Activated CD8-positive, alpha-beta T cell treated with anti-CD3 and anti-CD28 coated beads for 36 hours (primary cell): ENCODE measurements around the gene LCN1. TPM values are rescaled to one million over a fixed set of nuclear protein-coding genes. Genes with fewer than 3 reads are reported as not detected.
"Not testable (repeated sequence)": the region's sequence is repeated elsewhere in the genome, so short reads cannot be mapped to it uniquely, and the experiment has no call there.

ENCODE experiments used
- ATAC-seq: fragments of 200-7000 bp; cut with Tn5 transposase; one replicate; pipeline ENCODE4 v1.10.0; 2021; ENCODE audit warnings: mild to moderate bottlenecking, moderate library complexity
- CTCF ChIA-PET: fragments of 350-600 bp; sonication (Branson Sonifier 250); formaldehyde crosslinking; loops from one replicate; lab custom pipeline; 2021; ENCODE audit warnings: antibody characterized with exemption; lab: Charles Lee
- POLR2A ChIA-PET: fragments of 350-600 bp; sonication (Branson Sonifier 250); formaldehyde crosslinking; loops from one replicate; lab custom pipeline; 2021; ENCODE audit warnings: antibody characterized with exemption; lab: Charles Lee
- DNase-seq: peaks from one replicate; pipeline ENCODE4 v3.0.0-alpha.2; 2020
- H3K27ac Mint-ChIP-seq: one replicate; pipeline ENCODE4 v1.8.0; 2021; ENCODE audit warnings: mild to moderate bottlenecking, mixed read lengths
- H3K27me3 Mint-ChIP-seq: one replicate; pipeline ENCODE4 v1.8.0; 2021; ENCODE audit warnings: mixed read lengths
- H3K36me3 Mint-ChIP-seq: one replicate; pipeline ENCODE4 v1.8.0; 2021; ENCODE audit warnings: low read depth, mixed read lengths
- H3K4me1 Mint-ChIP-seq: one replicate; pipeline ENCODE4 v1.8.0; 2021; ENCODE audit warnings: low read depth, mixed read lengths
- H3K4me3 Mint-ChIP-seq: one replicate; pipeline ENCODE4 v1.8.0; 2021; ENCODE audit warnings: mild to moderate bottlenecking, moderate library complexity, mixed read lengths
- H3K9me3 Mint-ChIP-seq: one replicate; pipeline ENCODE4 v1.8.0; 2021; ENCODE audit warnings: mixed read lengths
- CTCF ChIP-seq: fragments of 200-600 bp; IDR thresholded peaks from one replicate; pipeline ENCODE4 v1.8.0; 2022; ENCODE audit warnings: antibody characterized with exemption, mild to moderate bottlenecking
- intact Hi-C: fragments of 100-400 bp; cut with micrococcal nuclease; formaldehyde crosslinking; loops from one replicate; pipeline ENCODE4 v1.10.0; 2022
- total RNA-seq, 2 experiments: library from RNA; stranded (reverse); gene quantifications; one replicate each; pipeline ENCODE4 v1.2.3, GENCODE V29; 2021

The LCN1 gene
- total RNA-seq, 2 experiments from 2014 or later: not detected

- no peak overlapping the region for H3K4me3 Mint-ChIP-seq
- TF ChIP-seq CTCF: no peak
- POLR2A ChIA-PET: interaction anchor here (0.6 kb wide), 1 partner anchor 56 kb away, joined by 3 read pairs; no protein-coding TSS in a partner anchor
Measured at GRCh38 chr9:135525241-135526088, 4.2 kb downstream of the LCN1 start.

DNA sequence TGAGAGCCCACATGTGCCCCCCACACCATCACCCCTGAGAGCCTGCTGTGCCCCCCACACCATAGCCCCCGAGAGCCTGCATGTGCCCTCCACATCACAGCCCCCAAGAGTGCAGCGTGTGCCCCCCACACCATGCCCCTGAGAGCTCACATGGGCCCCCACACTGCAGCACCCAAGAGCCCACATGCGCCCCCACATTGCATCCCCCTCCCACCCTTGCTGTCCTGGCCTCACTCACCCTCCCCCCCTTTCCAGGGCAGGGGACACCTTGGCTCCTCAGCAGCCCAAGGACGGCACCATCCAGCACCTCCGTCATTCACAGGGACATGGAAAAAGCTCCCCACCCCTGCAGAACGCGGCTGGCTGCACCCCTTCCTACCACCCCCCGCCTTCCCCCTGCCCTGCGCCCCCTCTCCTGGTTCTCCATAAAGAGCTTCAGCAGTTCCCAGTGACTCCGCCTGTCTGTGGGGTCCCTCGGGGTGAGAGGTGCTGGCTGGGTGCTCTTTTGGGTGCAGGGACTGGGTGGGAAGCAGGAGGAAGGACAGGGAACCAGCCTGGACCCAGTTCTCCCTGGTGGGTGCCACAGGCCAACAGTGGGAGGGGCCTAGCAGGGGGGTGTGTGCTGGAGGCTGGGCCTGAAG lies 5.0 kb downstream of the LCN1 start:
- ATAC-seq (no peak), DNase-seq (no peak)
- Mint-ChIP-seq H3K27me3 (no peaks in the 10 kb centered on the region), H3K9me3 (no peaks in the 10 kb centered on the region), H3K27ac (no peak overlapping the region), H3K4me1 (no peaks in the 10 kb centered on the region), H3K4me3 (no peak overlapping the region), H3K36me3 (no peaks in the 10 kb centered on the region)
- intact Hi-C loops: no loop called here
- ChIA-PET CTCF (no interaction called here), POLR2A (interaction anchor here (0.6 kb wide), 1 partner anchor 55 kb away, joined by 3 read pairs; no protein-coding TSS in a partner anchor)
- TF ChIP-seq CTCF: no peak

More at GRCh38 chr9:135525241-135526088, 4.2 kb downstream of the LCN1 start:
- Mint-ChIP-seq H3K27ac (no peak overlapping the region), H3K9me3 (no peaks in the 10 kb centered on the region), H3K36me3 (no peaks in the 10 kb centered on the region), H3K27me3 (peaks cover 2% of the 10 kb centered on the region), H3K4me1 (no peaks in the 10 kb centered on the region)
- no peak for DNase-seq
- ATAC-seq: no peak
- intact Hi-C loops: no loop called here
- CTCF ChIA-PET: no interaction called here

DNA sequence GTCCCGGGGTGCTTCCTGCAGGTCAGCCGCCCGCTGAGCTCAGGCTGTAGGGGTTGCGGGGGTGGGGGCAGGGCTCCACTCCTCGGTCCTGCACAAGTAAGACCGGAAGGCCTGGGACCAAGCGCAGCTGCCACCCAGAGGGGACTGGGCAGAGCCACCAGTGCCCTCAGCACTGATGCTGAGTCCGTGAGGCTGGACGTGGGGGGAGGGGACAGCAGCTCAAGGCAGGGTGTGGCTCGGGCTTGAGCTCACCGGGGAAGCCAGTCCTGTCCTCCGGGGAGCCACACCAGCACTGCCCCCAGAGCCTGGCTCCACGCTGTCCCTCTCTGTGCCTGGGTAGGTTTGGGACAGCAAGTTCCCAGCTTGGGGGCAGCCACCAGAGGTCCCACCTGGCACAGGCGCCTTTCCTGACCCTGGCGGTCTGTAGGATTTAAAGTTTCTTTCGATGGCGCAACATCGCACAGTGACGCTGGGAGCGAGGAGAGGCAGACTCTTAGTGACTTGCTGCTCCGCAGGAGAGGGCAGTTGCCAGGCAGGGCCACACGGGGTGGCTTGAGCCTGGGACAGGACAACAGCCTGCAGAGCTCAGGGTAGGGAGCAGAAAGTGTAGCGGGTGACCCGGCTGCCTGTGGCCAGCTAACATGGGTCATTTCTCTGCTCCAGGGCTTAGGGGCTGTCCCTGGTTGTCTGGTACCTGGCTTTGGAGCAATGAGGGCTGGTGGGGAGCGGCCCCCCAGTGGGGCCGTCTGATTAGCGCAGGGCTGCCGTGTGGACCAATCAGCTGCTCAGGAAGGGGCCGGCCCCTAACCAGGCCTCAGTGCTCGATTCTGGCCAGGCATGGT lies 5.7 kb downstream of the LCN1 start:
- ChIA-PET POLR2A (no interaction called here), CTCF (no interaction called here)
- Mint-ChIP-seq H3K4me3 (no peak overlapping the region), H3K27ac (no peak overlapping the region), H3K9me3 (no peaks in the 10 kb centered on the region), H3K27me3 (no peaks in the 10 kb centered on the region), H3K4me1 (no peaks in the 10 kb centered on the region), H3K36me3 (no peaks in the 10 kb centered on the region)
- intact Hi-C loops: no loop called here
- no peak for ATAC-seq
- no peak for DNase-seq
- no peak for TF ChIP-seq CTCF

- intact Hi-C loops, H3K4me1 Mint-ChIP-seq, POLR2A ChIA-PET, CTCF ChIA-PET, H3K4me3 Mint-ChIP-seq, H3K27me3 Mint-ChIP-seq, H3K27ac Mint-ChIP-seq, H3K36me3 Mint-ChIP-seq, H3K9me3 Mint-ChIP-seq, ATAC-seq, DNase-seq: not testable (repeated sequence)
Measured at GRCh38 chr9:135528842-135529435, 7.7 kb downstream of the LCN1 start.

GRCh38 chr9:135530146-135530545 lies 8.9 kb downstream of the LCN1 start:
- Mint-ChIP-seq H3K4me3 (no peak overlapping the region), H3K36me3 (no peaks in the 10 kb centered on the region), H3K27ac (no peak overlapping the region), H3K4me1 (no peaks in the 10 kb centered on the region), H3K27me3 (peaks cover 9% of the 10 kb centered on the region), H3K9me3 (no peaks in the 10 kb centered on the region)
- no peak for TF ChIP-seq CTCF
- CTCF ChIA-PET: interaction anchor here (1.4 kb wide), 1 partner anchor 73 kb away, joined by 4 read pairs; no protein-coding TSS in a partner anchor
- DNase-seq: no peak
- ATAC-seq: no peak
- intact Hi-C loops: no loop called here
- POLR2A ChIA-PET: no interaction called here
